ENCODE measurements around the gene ITGA11.

- TF ChIP-seq ZNF274 (IDR thresholded peaks at IDR 0.05; ENCODE audit: low read depth, low read length) (no peak), YY1 (IDR thresholded peaks at IDR 0.05; ENCODE audit: insufficient read depth, insufficient read length) (no peak)
These were observed 24.6 kb downstream of the ITGA11 start for GRCh38 chr15:68407141-68407885.
